HCT116 (cell line): ENCODE results near the gene SHC2. TPM values are rescaled to one million over a fixed set of nuclear protein-coding genes. Genes with fewer than 3 reads are reported as not detected.

Experiments used
- ATAC-seq: fragments of 200-7000 bp; cut with Tn5 transposase; 2 replicates; pipeline ENCODE4 v1.9.1; 2020; ENCODE audit warnings: mild to moderate bottlenecking, moderate library complexity
- BruUV-seq: library from RNA; stranded (reverse); fragments of 400-500 nt; replicated peaks from 2 replicates; lab custom pipeline; 2021; lab: Mats Ljungman, UMichigan
- CTCF ChIA-PET: fragments of 300-600 bp; sonication (Branson Sonifier 250); formaldehyde crosslinking; loops from one replicate; lab custom pipeline; 2021; ENCODE audit warnings: antibody characterized with exemption; lab: Charles Lee
- POLR2A ChIA-PET: fragments of 300-600, 350-600 bp; sonication (Branson Sonifier 250); formaldehyde crosslinking; loops from one replicate; lab custom pipeline; 2021; ENCODE audit warnings: antibody characterized with exemption; lab: Charles Lee
- RAD21 ChIA-PET, 2 experiments: fragments of 300-600 bp; sonication (Branson Sonifier 250); formaldehyde crosslinking; loops; one replicate each; lab custom pipeline; 2023; ENCODE audit warnings: low total read pairs in 2 of 2; ENCODE audit not compliant: uncharacterized antibody in 2 of 2, unreplicated experiment in 2 of 2, low non-redundant PET in 1 of 2; lab: Charles Lee
- DNase-seq: peaks from one replicate; pipeline ENCODE4 v3.0.0-alpha.2; 2010; ENCODE audit warnings: low read depth, low spot score
- H2AFZ ChIP-seq: fragments of 200-600 bp; shearing (Covaris generic), sonication (generic); 2 replicates; pipeline ENCODE4 v1.6.1; 2017; ENCODE audit warnings: low read depth, mixed run types, mixed read lengths, antibody characterized with exemption, low read length; ENCODE audit not compliant: poor library complexity, severe bottlenecking
- H3K27ac ChIP-seq: 2 replicates; pipeline ENCODE4 v1.5.1; 2012; ENCODE audit warnings: low read depth, low read length
- H3K27me3 ChIP-seq: fragments of 200-600 bp; sonication (generic); 2 replicates; pipeline ENCODE4 v1.6.1; 2016; ENCODE audit warnings: mixed run types, low read length, mixed read lengths; ENCODE audit not compliant: insufficient read depth
- H3K36me3 ChIP-seq, 2 experiments: fragments of 200-500 bp in 1 of 2; fragments of 200-600 bp in 1 of 2; sonication (Bioruptor generic) in 1 of 2; sonication (generic) in 1 of 2; 2 replicates each; pipeline versions ENCODE4 v1.5.1 to v1.6.1; 2014 to 2016; ENCODE audit warnings: low read length in 2 of 2, inconsistent platforms in 1 of 2, mixed read lengths in 1 of 2, mixed run types in 1 of 2; ENCODE audit not compliant: insufficient read depth in 2 of 2, control insufficient read depth in 1 of 2
- H3K4me1 ChIP-seq, 2 experiments: fragments of 200-600 bp in 1 of 2; sonication (generic) in 1 of 2; 2 replicates each; pipeline versions ENCODE4 v1.5.1 to v1.6.1; 2012 to 2017; ENCODE audit warnings: low read length in 2 of 2, inconsistent platforms in 1 of 2, mild to moderate bottlenecking in 1 of 2, mixed read lengths in 1 of 2, mixed run types in 1 of 2, moderate library complexity in 1 of 2; ENCODE audit not compliant: insufficient read depth in 2 of 2, control insufficient read depth in 1 of 2
- H3K4me2 ChIP-seq: fragments of 200-600 bp; sonication (generic); 2 replicates; pipeline ENCODE4 v1.6.1; 2017; ENCODE audit warnings: mixed run types, low read length, mixed read lengths
- H3K4me3 ChIP-seq, 2 experiments: fragments of 200-600 bp in 1 of 2; sonication (generic) in 1 of 2; replicated peaks in 1 of 2; 2 replicates each; pipeline ENCODE4 v1.5.1; 2011 to 2016; ENCODE audit warnings: low read length in 2 of 2, control low read depth in 1 of 2, low read depth in 1 of 2, mild to moderate bottlenecking in 1 of 2, mixed read lengths in 1 of 2, mixed run types in 1 of 2
- H3K79me2 ChIP-seq: fragments of 200-600 bp; sonication (generic); 2 replicates; pipeline ENCODE4 v1.6.1; 2017; ENCODE audit warnings: mild to moderate bottlenecking, mixed run types, low read length, moderate library complexity, mixed read lengths; ENCODE audit not compliant: insufficient read depth
- H3K9ac ChIP-seq: fragments of 200-600 bp; sonication (generic); 2 replicates; pipeline ENCODE4 v1.6.1; 2016; ENCODE audit warnings: low read length, mixed read lengths
- H3K9me2 ChIP-seq: fragments of 200-600 bp; sonication (generic), shearing (Covaris generic); 2 replicates; pipeline ENCODE4 v1.6.1; 2017; ENCODE audit warnings: mixed run types, mild to moderate bottlenecking, moderate library complexity; ENCODE audit not compliant: insufficient read depth
- H3K9me3 ChIP-seq, 2 experiments: fragments of 200-500 bp in 1 of 2; fragments of 200-600 bp in 1 of 2; sonication (Bioruptor generic) in 1 of 2; sonication (generic) in 1 of 2; 2 replicates each; pipeline ENCODE4 v1.6.1; 2014 to 2017; ENCODE audit warnings: low read length in 2 of 2, mixed read lengths in 2 of 2, inconsistent platforms in 1 of 2, low read depth in 1 of 2, mild to moderate bottlenecking in 1 of 2, mixed run types in 1 of 2, moderate library complexity in 1 of 2; ENCODE audit not compliant: control insufficient read depth in 1 of 2, insufficient read depth in 1 of 2
- H4K20me1 ChIP-seq: fragments of 200-600 bp; sonication (generic), shearing (Covaris generic); 2 replicates; pipeline ENCODE4 v1.6.1; 2017; ENCODE audit warnings: mixed run types, mild to moderate bottlenecking, moderate library complexity; ENCODE audit not compliant: insufficient read depth
- CBX3 ChIP-seq: IDR thresholded peaks from 2 replicates; pipeline ENCODE4 v1.6.1; 2012; ENCODE audit warnings: low read depth
- ELF1 ChIP-seq: IDR thresholded peaks from 2 replicates; pipeline ENCODE4 v1.6.1; 2012; ENCODE audit warnings: low read depth, borderline replicate concordance
- EZH2 ChIP-seq: fragments of 200-600 bp; sonication (generic); IDR thresholded peaks from 2 replicates; pipeline ENCODE4 v1.6.1; 2017; ENCODE audit warnings: antibody characterized with exemption, mixed run types
- JUND ChIP-seq: IDR thresholded peaks from 2 replicates; pipeline ENCODE4 v1.6.1; 2012
- MAX ChIP-seq: IDR thresholded peaks from 2 replicates; pipeline ENCODE4 v1.6.1; 2012
- REST ChIP-seq: IDR thresholded peaks from 2 replicates; pipeline ENCODE4 v1.6.1; 2012; ENCODE audit warnings: low read depth
- TCF7L2 ChIP-seq: IDR thresholded peaks from 2 replicates; pipeline ENCODE4 v1.7.0; 2011; ENCODE audit warnings: borderline replicate concordance, inconsistent platforms; ENCODE audit not compliant: insufficient read depth, insufficient read length; ENCODE audit errors: extremely low read depth
- YY1 ChIP-seq: IDR thresholded peaks from 2 replicates; pipeline ENCODE4 v1.6.1; 2011; ENCODE audit warnings: low read length, low read depth, moderate library complexity, mild to moderate bottlenecking; ENCODE audit not compliant: insufficient replicate concordance; ENCODE audit errors: extremely low read depth
- ZFX ChIP-seq: fragments of 450-650 bp; IDR thresholded peaks from 2 replicates; pipeline ENCODE4 v1.6.1; 2017
- ZNF274 ChIP-seq: fragments of 200-500 bp; sonication (Bioruptor generic); IDR thresholded peaks from 2 replicates; pipeline ENCODE4 v1.6.1; 2014; ENCODE audit warnings: mild to moderate bottlenecking, low read depth, low read length, inconsistent platforms
- intact Hi-C: fragments of 100-400 bp; cut with micrococcal nuclease; formaldehyde crosslinking; loops from 2 replicates; pipeline ENCODE4 v1.10.0; 2022
- total RNA-seq: library from RNA; stranded (reverse); gene quantifications from one replicate; pipeline ENCODE4 v1.2.1, GENCODE V29; 2021; ENCODE audit not compliant: unreplicated experiment

SHC2 gene
- total RNA-seq, 1 experiment from 2014 or later, result 2.5 TPM

GRCh38 chr19:438416-438958 lies 22.3 kb downstream of the SHC2 start:
- Histone ChIP-seq H3K27me3 (no peaks in the 10 kb centered on the region), H3K9ac (no peak overlapping the region), H3K9me3 (no peaks in the 10 kb centered on the region), H2AFZ (no peak overlapping the region), H3K4me2 (no peak overlapping the region)
- intact Hi-C loops, result no loop called here
- DNase-seq, result no peak
- RAD21 ChIA-PET, result no interaction called here
- ATAC-seq, result no peak
- TF ChIP-seq EZH2, result no peak
- TF ChIP-seq ZNF274, result no peak
- TF ChIP-seq ZFX, result no peak
- TF ChIP-seq, all 23 proteins: peak for 0
- Histone ChIP-seq H3K9me2 (no peaks in the 10 kb centered on the region), H3K27ac (no peak overlapping the region), H4K20me1 (no peaks in the 10 kb centered on the region), H3K4me3 (no peak overlapping the region), H3K79me2 (no peaks in the 10 kb centered on the region), H3K36me3 (no peaks in the 10 kb centered on the region), H3K4me1 (no peaks in the 10 kb centered on the region)
- POLR2A ChIA-PET, result no interaction called here
- no TSS peak for BruUV-seq
- CTCF ChIA-PET, result no interaction called here

GRCh38 chr19:437041-437440 lies 23.8 kb downstream of the SHC2 start:
- Histone ChIP-seq H2AFZ (no peak overlapping the region), H3K4me3 (no peak overlapping the region), H3K36me3 (no peaks in the 10 kb centered on the region), H3K9me2 (no peaks in the 10 kb centered on the region), H3K27me3 (no peaks in the 10 kb centered on the region), H3K9me3 (no peaks in the 10 kb centered on the region), H3K4me2 (no peak overlapping the region), H3K4me1 (no peaks in the 10 kb centered on the region), H3K9ac (no peak overlapping the region), H3K79me2 (no peaks in the 10 kb centered on the region), H4K20me1 (no peaks in the 10 kb centered on the region), H3K27ac (no peak overlapping the region)
- POLR2A ChIA-PET, result no interaction called here
- ATAC-seq, result no peak
- CTCF ChIA-PET, result no interaction called here
- TF ChIP-seq YY1 (no peak), MAX (no peak), REST (no peak), JUND (no peak), ELF1 (no peak), TCF7L2 (no peak), CBX3 (no peak)
- BruUV-seq, result no TSS peak
- intact Hi-C loops, result no loop called here
- no peak for DNase-seq
- RAD21 ChIA-PET, result no interaction called here
